Neuronal stem cell (in vitro differentiated cells): ENCODE results near the gene FMN1.

Experiments used
- DNase-seq: peaks from one replicate; pipeline ENCODE4 v3.0.0-alpha.2; 2013; ENCODE audit warnings: low spot score
- H2AFZ ChIP-seq: one replicate; pipeline ENCODE4 v1.6.1; 2013; ENCODE audit warnings: mild to moderate bottlenecking, low read length, inconsistent platforms
- H2AK5ac ChIP-seq: 2 replicates; pipeline ENCODE4 v1.6.1; 2013; ENCODE audit warnings: low read depth, mild to moderate bottlenecking, inconsistent platforms, low read length, moderate library complexity, mixed read lengths
- H2BK120ac ChIP-seq: 2 replicates; pipeline ENCODE4 v1.6.1; 2013; ENCODE audit warnings: low read depth, mild to moderate bottlenecking, inconsistent platforms, low read length, moderate library complexity, mixed read lengths
- H2BK12ac ChIP-seq: one replicate; pipeline ENCODE4 v1.6.1; 2013; ENCODE audit warnings: low read length, inconsistent platforms
- H2BK15ac ChIP-seq: 2 replicates; pipeline ENCODE4 v1.6.1; 2013; ENCODE audit warnings: mild to moderate bottlenecking, low read length, inconsistent platforms, mixed read lengths
- H2BK5ac ChIP-seq: one replicate; pipeline ENCODE4 v1.6.1; 2013; ENCODE audit warnings: inconsistent platforms, mild to moderate bottlenecking, low read length, moderate library complexity
- H3K14ac ChIP-seq: one replicate; pipeline ENCODE4 v1.6.1; 2013; ENCODE audit warnings: low read length, inconsistent platforms
- H3K18ac ChIP-seq: 2 replicates; pipeline ENCODE4 v1.6.1; 2013; ENCODE audit warnings: low read length, inconsistent platforms
- H3K23ac ChIP-seq: 2 replicates; pipeline ENCODE4 v1.6.1; 2013; ENCODE audit warnings: low read depth, mild to moderate bottlenecking, mixed read lengths, low read length, inconsistent platforms; ENCODE audit not compliant: poor library complexity
- H3K27ac ChIP-seq: replicated peaks from 3 replicates; pipeline ENCODE4 v1.5.1; 2013; ENCODE audit warnings: low read length, inconsistent platforms
- H3K27me3 ChIP-seq, 3 experiments: 2 replicates each; pipeline ENCODE4 v1.6.1; 2013; ENCODE audit warnings: low read length in 3 of 3, mild to moderate bottlenecking in 2 of 3, inconsistent platforms in 1 of 3, low read depth in 1 of 3, mixed read lengths in 1 of 3, moderate library complexity in 1 of 3; ENCODE audit not compliant: control insufficient read depth in 3 of 3, insufficient read depth in 3 of 3
- H3K36me3 ChIP-seq, 2 donors: replicated peaks in 1 of 2; 2 replicates each; pipeline ENCODE4 v1.6.1; 2013; ENCODE audit warnings: low read length in 2 of 2; ENCODE audit not compliant: control insufficient read depth in 2 of 2, insufficient read depth in 2 of 2
- H3K4ac ChIP-seq: 2 replicates; pipeline ENCODE4 v1.6.1; 2013; ENCODE audit warnings: inconsistent platforms, mild to moderate bottlenecking, low read length, moderate library complexity
- H3K4me1 ChIP-seq, 2 donors: 1 replicate in 1 of 2; 2 replicates in 1 of 2; pipeline ENCODE4 v1.6.1; 2013; ENCODE audit warnings: low read length in 2 of 2, low read depth in 1 of 2; ENCODE audit not compliant: control insufficient read depth in 2 of 2, insufficient read depth in 1 of 2
- H3K4me2 ChIP-seq: one replicate; pipeline ENCODE4 v1.6.1; 2013; ENCODE audit warnings: mild to moderate bottlenecking, low read length, inconsistent platforms; ENCODE audit not compliant: insufficient read depth, poor library complexity, severe bottlenecking
- H3K4me3 ChIP-seq, 2 donors: 2 replicates each; pipeline ENCODE4 v1.5.1; 2013; ENCODE audit warnings: low read length in 2 of 2, mild to moderate bottlenecking in 2 of 2, inconsistent platforms in 1 of 2, moderate library complexity in 1 of 2
- H3K79me1 ChIP-seq: one replicate; pipeline ENCODE4 v1.6.1; 2013; ENCODE audit warnings: low read depth, mild to moderate bottlenecking, inconsistent platforms, low read length, moderate library complexity
- H3K9ac ChIP-seq: one replicate; pipeline ENCODE4 v1.6.1; 2013; ENCODE audit warnings: mild to moderate bottlenecking, low read depth, low read length, inconsistent platforms; ENCODE audit not compliant: poor library complexity
- H3K9me3 ChIP-seq, 2 donors: replicated peaks in 1 of 2; 2 replicates each; pipeline versions ENCODE3 to v1.6.1; 2013; ENCODE audit warnings: low read length in 2 of 2, mild to moderate bottlenecking in 2 of 2, inconsistent platforms in 1 of 2, low read depth in 1 of 2, mixed read lengths in 1 of 2, moderate library complexity in 1 of 2; ENCODE audit not compliant: control insufficient read depth in 2 of 2, insufficient read depth in 1 of 2
- H4K8ac ChIP-seq: one replicate; pipeline ENCODE4 v1.6.1; 2013; ENCODE audit warnings: low read depth, mild to moderate bottlenecking, inconsistent platforms, low read length, moderate library complexity
- H4K91ac ChIP-seq: one replicate; pipeline ENCODE4 v1.6.1; 2013; ENCODE audit warnings: low read length, low read depth, mild to moderate bottlenecking, inconsistent platforms; ENCODE audit not compliant: poor library complexity
- WGBS, 2 donors: extraction: QIAGEN DNeasy Blood & Tissue Kit; methylation state at CpG; one replicate each; pipeline ENCODE4 v1.1.7; 2013; ENCODE audit warnings: missing lambda C conversion rate in 2 of 2, mixed read lengths in 1 of 2; ENCODE audit not compliant: insufficient read length in 2 of 2, insufficient replicate concordance in 1 of 2; ENCODE audit errors: extremely low coverage in 2 of 2; 5-methylcytosine and 5-hydroxymethylcytosine counted together

FMN1 gene

GRCh38 chr15:33132233-33132580 is 62.3 kb downstream of the FMN1 start:
- no peak overlapping the region for H3K27ac ChIP-seq
- no peak for DNase-seq
- H3K9ac ChIP-seq, result no peak overlapping the region
- no peak overlapping the region for H2BK5ac ChIP-seq
- H3K4me2 ChIP-seq, result no peak overlapping the region
- H2BK15ac ChIP-seq, result no peak overlapping the region
- no peak overlapping the region for H2BK120ac ChIP-seq
- H3K23ac ChIP-seq, result no peak overlapping the region
- H3K4me1 ChIP-seq, result peaks cover 0 to 1% of the 10 kb centered on the region in 2 donors
- H4K8ac ChIP-seq, result no peak overlapping the region
- peaks cover 0 to 6% of the 10 kb centered on the region in 2 donors for H3K9me3 ChIP-seq
- H2BK12ac ChIP-seq, result no peak overlapping the region
- no peak overlapping the region for H4K91ac ChIP-seq
- no peak overlapping the region for H3K18ac ChIP-seq
- H2AFZ ChIP-seq, result peak overlapping the region; percentile 57
- no peak overlapping the region for H3K4me3 ChIP-seq
- no peak overlapping the region for H3K14ac ChIP-seq
- H3K36me3 ChIP-seq, result no peaks in the 10 kb centered on the region
- WGBS, 2 donors, result 100% methylated on average over 1 of the region's 3 CpGs; no CpG with 5 or more reads in 1 of the 2 donors
- H3K79me1 ChIP-seq, result no peaks in the 10 kb centered on the region
- no peaks in the 10 kb centered on the region for H3K27me3 ChIP-seq
- H3K4ac ChIP-seq, result no peak overlapping the region
- H2AK5ac ChIP-seq, result no peak overlapping the region

GRCh38 chr15:33131552-33132232 is 62.8 kb downstream of the FMN1 start:
- H3K23ac ChIP-seq, result no peak overlapping the region
- no peak overlapping the region for H3K27ac ChIP-seq
- H3K79me1 ChIP-seq, result no peaks in the 10 kb centered on the region
- H2BK15ac ChIP-seq, result no peak overlapping the region
- H4K91ac ChIP-seq, result no peak overlapping the region
- no peak overlapping the region for H3K4ac ChIP-seq
- peaks cover 0 to 6% of the 10 kb centered on the region in 2 donors for H3K9me3 ChIP-seq
- no peak overlapping the region for H2BK120ac ChIP-seq
- no peaks in the 10 kb centered on the region for H3K27me3 ChIP-seq
- no peak overlapping the region for H2BK5ac ChIP-seq
- H3K18ac ChIP-seq, result no peak overlapping the region
- H3K4me1 ChIP-seq, result peaks cover 0 to 1% of the 10 kb centered on the region in 2 donors
- no peak overlapping the region for H2BK12ac ChIP-seq
- no peak overlapping the region for H3K4me2 ChIP-seq
- H2AFZ ChIP-seq, result peak overlapping the region; percentile 57
- no peak overlapping the region for H3K4me3 ChIP-seq
- no CpG with 5 or more reads among the region's 4 CpGs for WGBS, 2 donors
- no peak for DNase-seq
- H3K36me3 ChIP-seq, result no peaks in the 10 kb centered on the region
- H3K9ac ChIP-seq, result no peak overlapping the region
- H2AK5ac ChIP-seq, result no peak overlapping the region
- no peak overlapping the region for H3K14ac ChIP-seq
- no peak overlapping the region for H4K8ac ChIP-seq

GRCh38 chr15:33126559-33127290 is 67.8 kb downstream of the FMN1 start:
- H3K79me1 ChIP-seq, result no peaks in the 10 kb centered on the region
- H3K23ac ChIP-seq, result no peak overlapping the region
- no peaks in the 10 kb centered on the region for H3K36me3 ChIP-seq
- no peak overlapping the region for H3K4me2 ChIP-seq
- H2BK12ac ChIP-seq, result no peak overlapping the region
- peaks cover 3 to 6% of the 10 kb centered on the region in 2 donors for H3K9me3 ChIP-seq
- no peak overlapping the region for H3K4ac ChIP-seq
- no CpG with 5 or more reads among the region's 13 CpGs for WGBS, 2 donors
- no peak overlapping the region for H3K4me3 ChIP-seq
- H4K91ac ChIP-seq, result no peak overlapping the region
- no peak for DNase-seq
- H2AFZ ChIP-seq, result peak overlapping the region; percentile 60
- no peak overlapping the region for H3K27ac ChIP-seq
- H2BK5ac ChIP-seq, result no peak overlapping the region
- H2BK15ac ChIP-seq, result no peak overlapping the region
- no peak overlapping the region for H3K14ac ChIP-seq
- H3K4me1 ChIP-seq, result no peaks in the 10 kb centered on the region
- H3K9ac ChIP-seq, result no peak overlapping the region
- H3K18ac ChIP-seq, result no peak overlapping the region
- H4K8ac ChIP-seq, result no peak overlapping the region
- H2BK120ac ChIP-seq, result no peak overlapping the region
- H2AK5ac ChIP-seq, result no peak overlapping the region
- H3K27me3 ChIP-seq, result no peaks in the 10 kb centered on the region

GRCh38 chr15:33125894-33126537 is 68.5 kb downstream of the FMN1 start:
- Histone ChIP-seq H3K9ac (no peak overlapping the region), H2BK120ac (no peak overlapping the region), H2BK5ac (no peak overlapping the region), H4K8ac (no peak overlapping the region), H3K27ac (no peak overlapping the region), H2AK5ac (no peak overlapping the region), H3K4me2 (no peak overlapping the region), H3K14ac (no peak overlapping the region), H3K18ac (peak overlapping the region; percentile 33), H2BK15ac (no peak overlapping the region), H3K4me3 (no peak overlapping the region), H3K36me3 (no peaks in the 10 kb centered on the region), H3K23ac (no peak overlapping the region), H3K9me3 (peaks cover 3 to 6% of the 10 kb centered on the region in 2 donors), H2BK12ac (no peak overlapping the region), H3K4ac (no peak overlapping the region), H3K4me1 (no peaks in the 10 kb centered on the region), H3K27me3 (no peaks in the 10 kb centered on the region), H3K79me1 (no peaks in the 10 kb centered on the region), H4K91ac (no peak overlapping the region), H2AFZ (peak overlapping the region; percentile 60)
- DNase-seq, result no peak
- no CpG with 5 or more reads among the region's 7 CpGs for WGBS, 2 donors
